Nephron progenitor cell (in vitro differentiated cells): ENCODE results near the gene PRKCQ.

Source experiments
- DNase-seq: peaks from one replicate; pipeline ENCODE4 v3.0.0; 2021
- H3K27ac Mint-ChIP-seq: 2 replicates; pipeline ENCODE4 v1.8.0; 2021; ENCODE audit warnings: mild to moderate bottlenecking, moderate library complexity, mixed read lengths
- H3K27me3 Mint-ChIP-seq: 2 replicates; pipeline ENCODE4 v1.8.0; 2021; ENCODE audit warnings: mild to moderate bottlenecking, low read depth, mixed read lengths; ENCODE audit not compliant: poor library complexity
- H3K36me3 Mint-ChIP-seq: 2 replicates; pipeline ENCODE4 v1.8.0; 2021; ENCODE audit warnings: low read depth, mixed read lengths
- H3K4me1 Mint-ChIP-seq: 2 replicates; pipeline ENCODE4 v1.8.0; 2021; ENCODE audit warnings: mixed read lengths
- H3K4me3 Mint-ChIP-seq: 2 replicates; pipeline ENCODE4 v1.8.0; 2021; ENCODE audit warnings: mild to moderate bottlenecking, moderate library complexity, mixed read lengths
- H3K9me3 Mint-ChIP-seq: 2 replicates; pipeline ENCODE4 v1.8.0; 2021; ENCODE audit warnings: mild to moderate bottlenecking, moderate library complexity, mixed read lengths
- CTCF ChIP-seq: fragments of 200-600 bp; sonication (generic); IDR thresholded peaks from 2 replicates; pipeline ENCODE4 v1.5.0; 2021; ENCODE audit warnings: antibody characterized with exemption

The PRKCQ gene

GRCh38 chr10:6427357-6427959 is 152.6 kb downstream of the PRKCQ start:
- TF ChIP-seq CTCF = no peak
- Mint-ChIP-seq H3K27me3 (peaks cover 2% of the 10 kb centered on the region), H3K27ac (peak overlapping the region; percentile 14), H3K9me3 (no peaks in the 10 kb centered on the region), H3K4me1 (peaks cover 28% of the 10 kb centered on the region), H3K4me3 (no peak overlapping the region), H3K36me3 (peaks cover 32% of the 10 kb centered on the region)
- DNase-seq = no peak

- Mint-ChIP-seq H3K4me3 (no peak overlapping the region), H3K36me3 (peaks cover 32% of the 10 kb centered on the region), H3K9me3 (no peaks in the 10 kb centered on the region), H3K4me1 (peaks cover 19% of the 10 kb centered on the region), H3K27me3 (peaks cover 2% of the 10 kb centered on the region), H3K27ac (no peak overlapping the region)
- DNase-seq = no peak
- TF ChIP-seq CTCF = no peak
Measured at GRCh38 chr10:6426317-6426716, 153.8 kb downstream of the PRKCQ start.

GRCh38 chr10:6423413-6424170 is 156.5 kb downstream of the PRKCQ start:
- Mint-ChIP-seq H3K4me3 (no peak overlapping the region), H3K36me3 (peaks cover 18% of the 10 kb centered on the region), H3K27ac (no peak overlapping the region), H3K4me1 (peaks cover 14% of the 10 kb centered on the region), H3K9me3 (no peaks in the 10 kb centered on the region), H3K27me3 (peaks cover 2% of the 10 kb centered on the region)
- no peak for TF ChIP-seq CTCF
- no peak for DNase-seq

GRCh38 chr10:6423004-6423403 is 157.1 kb downstream of the PRKCQ start:
- Mint-ChIP-seq H3K27me3 (no peaks in the 10 kb centered on the region), H3K36me3 (peaks cover 12% of the 10 kb centered on the region), H3K9me3 (no peaks in the 10 kb centered on the region), H3K27ac (no peak overlapping the region), H3K4me1 (peaks cover 14% of the 10 kb centered on the region), H3K4me3 (no peak overlapping the region)
- no peak for DNase-seq
- TF ChIP-seq CTCF = no peak

GRCh38 chr10:6418613-6419216 is 161.4 kb downstream of the PRKCQ start:
- DNase-seq = no peak
- H3K36me3 Mint-ChIP-seq = no peaks in the 10 kb centered on the region
- H3K27ac Mint-ChIP-seq = no peak overlapping the region
- no peak for TF ChIP-seq CTCF
- no peak overlapping the region for H3K4me3 Mint-ChIP-seq
- H3K4me1 Mint-ChIP-seq = no peaks in the 10 kb centered on the region
- no peaks in the 10 kb centered on the region for H3K9me3 Mint-ChIP-seq
- H3K27me3 Mint-ChIP-seq = peaks cover 4% of the 10 kb centered on the region
